Measurements from ENCODE around the gene KLF6.
"Not testable (repeated sequence)": the region's sequence is repeated elsewhere in the genome, so short reads cannot be mapped to it uniquely, and the experiment has no call there.

KLF6 gene

GRCh38 chr10:3755440-3756359 lies 29.3 kb downstream of the KLF6 start:
- no peak for DNase-seq

GRCh38 chr10:3754727-3755439 lies 30.1 kb downstream of the KLF6 start:
- no peak for DNase-seq

DNA sequence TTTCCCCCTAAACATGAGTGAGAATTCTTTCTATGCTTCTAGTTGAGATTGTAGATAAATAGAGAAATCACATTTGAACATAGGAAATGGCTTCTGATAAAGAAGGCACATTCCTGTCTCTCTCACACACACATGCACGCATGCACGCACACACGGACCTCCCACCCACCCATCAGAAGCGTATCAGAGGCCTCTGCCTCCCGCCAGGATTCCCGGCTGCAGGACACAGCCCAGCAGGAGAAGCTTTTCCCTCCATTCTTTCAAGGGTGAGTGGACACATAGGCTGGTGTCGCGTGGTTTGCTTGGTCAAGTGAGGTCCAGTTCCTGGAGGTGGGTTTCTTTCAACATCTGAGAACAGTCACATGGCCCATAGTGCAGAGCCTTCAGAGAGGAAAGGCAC lies 34.2 kb downstream of the KLF6 start:
- DNase-seq = no peak

- no peak for DNase-seq
Observed at GRCh38 chr10:3750006-3750816, 34.8 kb downstream of the KLF6 start.

DNA sequence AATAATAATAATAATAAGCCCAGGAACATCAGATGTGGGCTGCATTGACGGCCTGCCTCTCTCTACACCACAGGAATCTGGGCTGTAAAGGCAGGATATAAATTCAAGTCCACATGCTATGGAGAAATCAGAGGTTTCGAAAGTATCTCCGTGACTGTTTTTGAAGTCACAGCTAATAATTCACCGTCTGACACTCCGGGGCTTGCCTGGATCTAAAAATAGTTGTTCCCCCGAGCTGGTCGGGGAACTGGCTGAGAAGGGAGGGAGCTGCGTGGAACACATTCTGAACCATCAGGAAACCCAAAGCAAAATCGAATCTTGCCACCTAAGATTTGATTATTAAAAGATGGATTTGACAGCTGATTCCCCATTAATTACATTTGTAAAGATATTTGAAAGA lies 35.4 kb downstream of the KLF6 start:
- no peak for DNase-seq

- no peak for DNase-seq
Observed at GRCh38 chr10:3749011-3749410, 36.0 kb downstream of the KLF6 start.

GRCh38 chr10:3748484-3748883 lies 36.5 kb downstream of the KLF6 start:
- DNase-seq = no peak

DNA sequence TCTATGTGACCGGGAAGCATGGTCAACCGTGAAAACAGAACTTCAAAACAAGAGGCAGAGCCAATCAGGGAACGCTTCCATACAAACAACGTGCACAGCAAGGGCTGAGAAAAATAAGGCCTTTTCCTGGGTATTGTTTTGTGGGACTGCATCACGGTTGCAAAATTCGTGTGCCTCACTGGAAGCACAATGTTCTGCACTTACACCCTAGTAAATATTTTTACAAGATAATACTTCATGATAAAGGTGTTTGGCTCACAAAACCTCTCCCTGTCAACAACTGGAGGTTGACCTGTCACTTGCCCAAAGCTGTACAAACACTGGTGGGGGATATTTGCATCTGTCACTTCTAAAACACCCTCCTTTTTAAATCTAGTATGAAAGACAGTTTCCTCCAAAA lies 37.0 kb downstream of the KLF6 start:
- no peak for DNase-seq

GRCh38 chr10:3747248-3747960 lies 37.6 kb downstream of the KLF6 start:
- DNase-seq = no peak

GRCh38 chr10:3746634-3747033 lies 38.4 kb downstream of the KLF6 start:
- DNase-seq = no peak

DNA sequence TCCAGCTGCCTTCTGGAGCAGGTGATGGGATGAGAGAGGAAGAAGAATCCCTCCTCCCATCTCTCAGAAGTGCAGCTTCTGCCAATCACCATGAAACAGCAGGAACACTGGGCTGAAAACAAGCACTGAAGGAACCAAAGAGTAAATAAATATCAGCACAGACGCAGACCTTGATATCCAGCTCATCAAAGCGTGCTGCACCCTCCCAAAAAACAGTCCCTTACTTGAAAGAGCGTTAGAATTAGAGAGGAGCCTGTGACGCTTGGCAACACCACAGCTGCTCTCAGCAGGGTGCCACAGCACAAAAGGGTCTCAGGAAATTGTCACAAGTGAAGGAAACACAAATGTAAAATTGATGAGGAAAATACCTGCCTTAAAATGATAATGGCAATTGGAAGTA lies 39.5 kb downstream of the KLF6 start:
- DNase-seq = no peak

DNA sequence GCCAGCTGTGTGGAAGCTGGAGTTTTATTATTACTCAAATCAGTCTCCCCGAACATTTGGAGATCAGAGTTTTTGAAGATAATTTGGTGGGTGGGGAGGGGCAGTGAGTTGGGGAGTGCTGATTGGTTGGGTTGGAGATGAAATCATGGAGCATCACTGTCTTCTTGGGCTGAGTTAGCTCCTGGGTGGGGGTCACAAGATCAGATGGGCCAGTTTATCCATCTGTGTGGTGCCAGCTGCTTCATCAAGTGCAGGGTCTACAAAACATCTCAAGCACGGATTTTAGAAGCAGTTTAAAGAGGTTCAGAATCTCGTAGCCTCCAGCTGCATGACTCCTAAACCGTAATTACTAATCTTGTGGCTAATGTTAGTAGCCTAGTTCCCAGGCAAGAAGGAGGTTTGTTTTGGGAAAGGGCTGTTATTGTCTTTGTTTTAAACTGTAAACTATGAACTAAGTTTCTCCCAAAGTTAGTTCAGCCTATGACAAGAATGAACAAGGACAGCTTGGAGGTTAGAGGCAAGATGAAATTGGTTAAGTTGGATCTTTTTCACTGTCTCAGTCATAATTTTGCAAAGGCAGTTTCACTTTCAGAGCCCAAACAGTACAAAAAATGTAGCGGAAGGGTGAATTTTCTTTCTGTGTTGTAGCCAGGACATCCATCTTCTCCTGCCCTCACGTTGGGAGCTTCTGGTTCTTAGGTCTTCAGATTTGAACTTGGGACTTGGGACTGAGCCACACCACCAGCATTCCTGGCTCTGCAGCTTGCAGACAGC lies 43.1 kb downstream of the KLF6 start:
- peak; percentile 33 for DNase-seq

- no peak for DNase-seq
Observed at GRCh38 chr10:3740157-3740871, 44.7 kb downstream of the KLF6 start.

DNA sequence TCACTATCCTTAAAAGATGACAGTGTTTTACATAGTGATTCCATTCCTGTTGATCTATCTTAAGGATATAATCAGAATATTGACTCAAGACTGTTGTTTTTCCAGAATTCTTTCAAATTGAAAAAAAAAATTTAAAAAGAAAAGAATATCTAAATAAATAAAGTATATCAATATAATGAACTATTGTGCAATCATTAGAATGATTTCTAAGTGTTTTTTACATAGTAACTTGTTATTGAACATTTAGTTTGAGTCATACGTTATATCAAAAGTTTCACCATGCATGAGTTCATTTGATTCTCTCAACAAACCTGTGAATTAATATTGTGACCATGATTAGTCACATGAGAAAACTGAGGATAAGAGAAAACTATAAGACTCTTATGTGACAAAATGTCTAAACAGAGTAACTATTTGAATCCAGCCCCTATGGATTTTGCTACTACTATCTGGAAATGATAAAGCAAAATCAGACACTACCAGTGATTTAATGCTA lies 46.1 kb downstream of the KLF6 start:
- DNase-seq = no peak

DNA sequence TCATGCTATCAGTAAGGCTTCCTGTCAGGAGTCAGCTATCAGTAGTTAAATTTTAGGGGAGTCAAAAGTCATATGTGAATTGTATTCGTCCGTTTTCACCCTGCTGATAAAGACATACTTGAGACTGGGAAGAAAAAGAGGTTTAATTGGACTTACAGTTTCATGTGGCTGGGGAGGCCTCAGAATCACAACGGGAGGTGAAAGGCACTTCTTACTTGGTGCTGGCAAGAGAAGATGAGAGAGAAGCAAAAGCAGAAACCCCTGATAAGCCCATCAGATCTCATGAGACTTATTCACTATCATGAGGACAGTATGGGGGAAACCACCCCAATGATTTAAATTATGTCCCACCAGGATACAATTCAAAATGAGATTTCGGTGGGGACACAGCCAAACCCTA lies 47.1 kb downstream of the KLF6 start:
- no peak for DNase-seq

DNA sequence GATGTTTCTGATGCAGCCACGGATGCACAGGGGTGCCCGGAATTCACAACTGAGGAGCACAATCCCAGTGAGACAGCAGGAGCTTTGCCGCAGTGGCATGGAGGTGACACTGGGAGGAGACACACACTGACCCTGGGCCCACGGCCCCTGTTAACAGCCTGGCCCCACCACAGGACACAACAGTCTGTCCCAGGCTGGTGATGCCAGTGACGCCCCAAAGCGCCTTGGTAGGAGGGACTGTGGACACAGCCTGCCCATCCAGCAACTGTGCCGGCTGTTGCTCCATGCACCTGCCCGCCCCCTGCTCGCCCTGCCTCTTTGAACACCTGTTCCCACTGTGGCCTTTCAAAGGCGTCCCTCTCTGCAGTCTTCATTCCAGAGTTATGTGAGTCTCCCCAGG lies 49.8 kb downstream of the KLF6 start:
- peak; percentile 18 for DNase-seq

GRCh38 chr10:3734111-3734510 lies 50.9 kb downstream of the KLF6 start:
- DNase-seq = no peak

GRCh38 chr10:3732183-3732582 lies 52.8 kb downstream of the KLF6 start:
- not testable (repeated sequence) for DNase-seq

GRCh38 chr10:3729397-3729976 lies 55.5 kb downstream of the KLF6 start:
- no peak for DNase-seq

- DNase-seq = no peak
Observed at GRCh38 chr10:3728563-3728962, 56.4 kb downstream of the KLF6 start.

GRCh38 chr10:3727268-3727667 lies 57.7 kb downstream of the KLF6 start:
- no peak for DNase-seq
